GM23248 (cell line): ENCODE data around the gene DPYD.

Experiments used
- EZH2 ChIP-seq: fragments of 200-600 bp; sonication (generic); IDR thresholded peaks from 2 replicates; pipeline ENCODE4 v1.6.1; 2018; ENCODE audit warnings: antibody characterized with exemption, mild to moderate bottlenecking; ENCODE audit not compliant: insufficient read depth, poor library complexity, severe bottlenecking
- EZH2phosphoT487 ChIP-seq: fragments of 200-600 bp; sonication (generic); IDR thresholded peaks from 2 replicates; pipeline ENCODE4 v1.6.1; 2018; ENCODE audit warnings: antibody characterized with exemption, moderate library complexity, mild to moderate bottlenecking, low read depth; ENCODE audit not compliant: insufficient read depth

DNA sequence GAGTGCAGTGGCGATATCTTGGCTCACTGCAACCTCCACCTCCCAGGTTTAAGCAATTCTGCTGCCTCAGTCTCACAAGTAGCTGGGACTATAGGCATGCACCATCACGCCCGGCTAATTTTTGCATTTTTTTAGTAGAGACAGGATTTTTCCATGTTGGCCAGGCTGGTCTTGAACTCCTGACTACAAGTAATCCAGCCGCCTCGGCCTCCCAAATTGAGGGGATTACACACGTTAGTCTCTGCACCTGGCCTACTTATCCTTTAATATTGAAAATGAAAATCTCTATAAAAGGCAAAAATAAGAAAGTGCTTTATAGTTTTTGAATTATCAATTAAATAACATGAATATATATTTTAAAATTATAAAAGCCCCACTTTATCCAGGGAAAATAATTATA lies 190.6 kb downstream of the DPYD start:
- TF ChIP-seq EZH2phosphoT487: no peak
- no peak for TF ChIP-seq EZH2
